GM10266 (cell line): Measurements from ENCODE around the gene ZNF385C.

Experiments used
- DNase-seq: peaks from one replicate; pipeline ENCODE4 v3.0.0; 2012; ENCODE audit errors: extremely low spot score
- TF ChIP-seq, protein P1 (sequence below): IDR thresholded peaks from 2 replicates; pipeline ENCODE4 v1.5.1; 2012; ENCODE audit warnings: mild to moderate bottlenecking, low read depth; ENCODE audit not compliant: control insufficient read depth, insufficient read depth; ENCODE audit errors: missing control alignments

ZNF385C gene

GRCh38 chr17:42092939-42093338 lies 5.3 kb downstream of the ZNF385C start:
- TF ChIP-seq, protein P1, sequence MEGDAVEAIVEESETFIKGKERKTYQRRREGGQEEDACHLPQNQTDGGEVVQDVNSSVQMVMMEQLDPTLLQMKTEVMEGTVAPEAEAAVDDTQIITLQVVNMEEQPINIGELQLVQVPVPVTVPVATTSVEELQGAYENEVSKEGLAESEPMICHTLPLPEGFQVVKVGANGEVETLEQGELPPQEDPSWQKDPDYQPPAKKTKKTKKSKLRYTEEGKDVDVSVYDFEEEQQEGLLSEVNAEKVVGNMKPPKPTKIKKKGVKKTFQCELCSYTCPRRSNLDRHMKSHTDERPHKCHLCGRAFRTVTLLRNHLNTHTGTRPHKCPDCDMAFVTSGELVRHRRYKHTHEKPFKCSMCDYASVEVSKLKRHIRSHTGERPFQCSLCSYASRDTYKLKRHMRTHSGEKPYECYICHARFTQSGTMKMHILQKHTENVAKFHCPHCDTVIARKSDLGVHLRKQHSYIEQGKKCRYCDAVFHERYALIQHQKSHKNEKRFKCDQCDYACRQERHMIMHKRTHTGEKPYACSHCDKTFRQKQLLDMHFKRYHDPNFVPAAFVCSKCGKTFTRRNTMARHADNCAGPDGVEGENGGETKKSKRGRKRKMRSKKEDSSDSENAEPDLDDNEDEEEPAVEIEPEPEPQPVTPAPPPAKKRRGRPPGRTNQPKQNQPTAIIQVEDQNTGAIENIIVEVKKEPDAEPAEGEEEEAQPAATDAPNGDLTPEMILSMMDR: no peak

DNA sequence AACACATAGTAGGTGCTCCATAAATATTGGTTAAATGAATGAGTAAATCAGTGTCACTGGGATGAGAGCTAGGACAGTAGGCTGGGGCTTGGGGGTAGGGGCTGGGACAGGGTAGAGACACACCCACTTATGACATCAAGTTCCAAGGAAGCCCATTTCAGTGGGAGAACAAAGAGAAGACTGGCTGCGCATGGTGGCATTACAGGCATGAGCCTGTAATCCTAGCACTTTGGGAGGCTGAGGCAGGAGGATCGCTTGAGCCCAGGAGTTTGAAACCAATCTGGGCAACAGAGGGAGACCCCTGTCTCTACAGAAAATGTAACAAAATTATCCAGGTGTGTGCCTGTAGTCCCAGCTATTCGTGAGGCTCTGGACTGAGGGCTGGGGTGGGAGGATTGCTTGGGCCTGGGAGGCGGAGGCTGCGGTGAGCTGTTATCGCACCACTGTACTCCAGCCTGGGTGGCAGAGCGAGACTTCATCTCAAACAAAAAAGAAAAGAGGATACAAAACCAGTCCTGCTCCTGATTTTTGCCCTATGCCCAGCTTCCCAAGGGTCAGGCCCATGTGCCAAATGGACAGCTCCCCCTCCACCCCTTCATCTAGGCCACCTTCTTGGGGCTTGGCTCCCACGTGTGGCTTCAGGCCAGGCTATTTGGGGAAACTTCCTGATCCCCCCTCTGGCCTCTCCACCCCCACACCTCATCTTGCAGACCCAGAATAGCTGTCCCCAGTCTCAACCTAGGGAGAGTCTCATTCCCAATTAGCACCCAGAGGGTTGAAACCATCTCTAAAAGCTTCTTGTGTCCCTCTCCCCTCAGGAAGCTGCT lies 7.1 kb downstream of the ZNF385C start:
- TF ChIP-seq, protein P1: no peak
- DNase-seq: no peak

More at GRCh38 chr17:42092939-42093338, 5.3 kb downstream of the ZNF385C start:
- no peak for DNase-seq

GRCh38 chr17:42088736-42089135 lies 9.5 kb downstream of the ZNF385C start:
- DNase-seq: no peak
- TF ChIP-seq, protein P1: no peak

DNA sequence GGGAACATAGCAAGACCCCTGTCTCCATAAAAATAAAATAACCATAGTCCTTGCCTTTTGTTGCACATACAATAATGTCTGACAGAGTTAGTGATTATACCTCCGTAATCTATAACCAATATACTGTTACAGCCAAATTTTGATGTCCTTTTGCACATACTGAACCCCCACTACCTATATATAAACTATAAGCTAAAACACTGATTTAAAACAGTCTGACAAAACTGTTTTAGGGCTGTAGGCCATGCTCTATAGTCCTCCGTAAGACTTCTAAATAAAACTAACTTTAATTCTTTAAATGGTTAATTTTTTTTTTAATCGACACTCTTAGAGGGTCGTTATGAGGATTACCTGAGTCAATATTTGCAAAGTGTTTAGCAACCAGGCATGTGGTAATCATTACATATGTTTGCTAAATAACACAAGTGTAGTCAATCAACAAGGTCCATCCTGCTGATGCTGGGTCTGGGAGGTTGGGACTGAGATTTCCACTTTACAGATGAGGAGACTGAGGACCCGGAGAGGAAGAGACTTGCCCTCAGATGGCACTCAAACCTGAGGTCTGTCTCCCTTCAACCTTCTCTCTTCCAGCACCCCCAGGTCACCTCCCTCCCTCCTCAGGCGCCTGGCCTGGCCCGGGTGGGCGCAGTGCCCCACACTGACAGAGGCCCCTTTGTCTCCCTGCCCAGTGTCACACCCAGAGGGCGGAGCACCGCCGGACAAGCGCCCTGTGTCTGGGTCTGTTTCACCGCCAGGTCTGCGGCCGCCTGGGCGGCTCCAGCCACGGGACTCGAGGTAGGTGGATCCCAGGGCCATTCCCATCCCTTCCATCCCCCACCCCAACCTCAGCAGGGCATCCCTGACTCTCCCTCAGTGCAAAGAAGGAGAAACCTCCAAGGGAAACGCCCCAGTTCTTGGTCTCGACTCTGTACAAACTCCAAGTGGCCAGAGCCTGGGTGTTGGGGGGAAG lies 10.3 kb downstream of the ZNF385C start:
- no peak for DNase-seq
- TF ChIP-seq, protein P1: no peak

GRCh38 chr17:42087042-42087701 lies 11.1 kb downstream of the ZNF385C start:
- TF ChIP-seq, protein P1: no peak
- DNase-seq: no peak

DNA sequence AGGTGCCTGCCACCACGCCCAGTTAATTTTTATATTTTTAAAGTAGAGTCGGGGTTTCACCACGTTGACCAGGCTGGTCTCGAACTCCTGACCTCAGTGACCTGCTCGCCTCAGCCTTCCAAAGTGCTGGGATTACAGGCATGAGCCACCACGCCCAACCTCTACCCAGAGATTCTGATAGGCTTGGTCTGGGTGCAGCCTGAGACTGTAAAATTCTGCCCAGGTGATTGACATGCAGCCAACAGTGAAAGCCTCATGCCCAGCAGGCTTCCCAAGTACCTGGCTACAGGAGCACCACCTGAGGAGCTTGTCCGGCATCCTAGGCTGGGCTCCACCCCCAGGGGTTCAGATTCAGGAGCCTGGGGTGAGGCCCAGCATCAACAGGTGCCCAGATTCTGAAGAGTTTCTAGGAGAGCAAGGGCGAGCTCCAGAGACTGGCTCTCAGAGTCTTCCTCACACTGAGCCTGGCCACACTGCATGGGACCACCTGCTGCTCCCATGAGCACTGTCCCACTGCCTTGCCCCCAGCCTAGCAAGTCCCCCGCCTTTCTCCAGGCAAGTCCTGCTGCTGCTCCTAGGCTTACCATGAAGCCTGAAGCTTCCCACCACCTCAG lies 16.6 kb downstream of the ZNF385C start:
- TF ChIP-seq, protein P1: no peak
- DNase-seq: no peak
